GM19397 (cell line): ENCODE measurements around the gene DGKA.
"Not testable (repeated sequence)": the region's sequence is repeated elsewhere in the genome, so short reads cannot be mapped to it uniquely, and the experiment has no call there.

ENCODE experiments used
- ATAC-seq: cut with Tn5 transposase; IDR thresholded peaks from one replicate; pipeline ENCODE4 v1.9.1; 2021; ENCODE audit warnings: mild to moderate bottlenecking, moderate library complexity; ENCODE audit not compliant: unreplicated experiment

DGKA gene

GRCh38 chr12:55930771-55931316 is at the start of gene DGKA:
DGKA (plus strand) TSS chr12:55931162; CDS start chr12:55936504, 5,342 bp downstream.
- ATAC-seq: no peak

GRCh38 chr12:55885113-55885512 is 45.8 kb upstream of the DGKA start:
- ATAC-seq: no peak

- ATAC-seq: no peak
Observed at GRCh38 chr12:55891310-55891709, 39.7 kb upstream of the DGKA start.

GRCh38 chr12:55893723-55894122 is 37.2 kb upstream of the DGKA start:
- no peak for ATAC-seq

GRCh38 chr12:55899082-55899481 is 31.9 kb upstream of the DGKA start:
- ATAC-seq: no peak

GRCh38 chr12:55901881-55902490 is 29.0 kb upstream of the DGKA start:
- no peak for ATAC-seq

GRCh38 chr12:55906056-55906455 is 24.9 kb upstream of the DGKA start:
- no peak for ATAC-seq

- no peak for ATAC-seq
Observed at GRCh38 chr12:55908726-55909512, 22.0 kb upstream of the DGKA start.

- no peak for ATAC-seq
Observed at GRCh38 chr12:55909513-55909884, 21.5 kb upstream of the DGKA start.

- no peak for ATAC-seq
Observed at GRCh38 chr12:55912908-55913307, 18.1 kb upstream of the DGKA start.

- no peak for ATAC-seq
Observed at GRCh38 chr12:55915482-55915859, 15.5 kb upstream of the DGKA start.

- ATAC-seq: not testable (repeated sequence)
Observed at GRCh38 chr12:55919032-55919431, 11.9 kb upstream of the DGKA start.

- no peak for ATAC-seq
Observed at GRCh38 chr12:55922126-55922525, 8.8 kb upstream of the DGKA start.

- not testable (repeated sequence) for ATAC-seq
Observed at GRCh38 chr12:55923648-55924047, 7.3 kb upstream of the DGKA start.

- no peak for ATAC-seq
Observed at GRCh38 chr12:55925371-55925770, 5.6 kb upstream of the DGKA start.

- no peak for ATAC-seq
Observed at GRCh38 chr12:55925870-55926737, 4.9 kb upstream of the DGKA start.

- peak; percentile 43 for ATAC-seq
Observed at GRCh38 chr12:55926738-55927587, 4.0 kb upstream of the DGKA start.

GRCh38 chr12:55927588-55928502 is 3.1 kb upstream of the DGKA start, which contains the start of gene PYM1:
PYM1 (minus strand) TSS chr12:55927894; CDS start chr12:55927761, 133 bp downstream.
- ATAC-seq: peak; percentile 32

GRCh38 chr12:55929306-55929791 is 1.6 kb upstream of the DGKA start:
- ATAC-seq: peak; percentile 34
